HG03103 (cell line): ENCODE measurements around the gene RPS6KC1.
"Not testable (repeated sequence)": the region's sequence is repeated elsewhere in the genome, so short reads cannot be mapped to it uniquely, and the experiment has no call there.

Experiments
- ATAC-seq: cut with Tn5 transposase; IDR thresholded peaks from one replicate; pipeline ENCODE4 v1.9.1; 2021; ENCODE audit warnings: low read depth; ENCODE audit not compliant: unreplicated experiment

RPS6KC1 gene

GRCh38 chr1:213051127-213051880, at the start of gene RPS6KC1:
Gene RPS6KC1 (plus strand): TSS chr1:213051241. CDS start chr1:213051405, 164 bp downstream.
- peak; percentile 98 for ATAC-seq

- no peak for ATAC-seq
These were observed 47.8 kb upstream of the RPS6KC1 start for GRCh38 chr1:213003256-213003655.

GRCh38 chr1:213008564-213008963, 42.5 kb upstream of the RPS6KC1 start:
- peak; percentile 80 for ATAC-seq

GRCh38 chr1:213014642-213015041, 36.4 kb upstream of the RPS6KC1 start:
- no peak for ATAC-seq

GRCh38 chr1:213015099-213016050, 35.7 kb upstream of the RPS6KC1 start, which contains the start of gene ANGEL2:
Gene ANGEL2 (minus strand): TSS chr1:213015867. CDS start chr1:213015671, 196 bp downstream.
- peak; percentile 91 for ATAC-seq

- no peak for ATAC-seq
These were observed 33.4 kb upstream of the RPS6KC1 start for GRCh38 chr1:213017447-213018273.

GRCh38 chr1:213019450-213019849, 31.6 kb upstream of the RPS6KC1 start:
- no peak for ATAC-seq

- no peak for ATAC-seq
These were observed 31.0 kb upstream of the RPS6KC1 start for GRCh38 chr1:213020016-213020415.

- ATAC-seq = not testable (repeated sequence)
These were observed 24.0 kb upstream of the RPS6KC1 start for GRCh38 chr1:213027024-213027423.

- no peak for ATAC-seq
These were observed 18.4 kb upstream of the RPS6KC1 start for GRCh38 chr1:213032651-213033050.

- no peak for ATAC-seq
These were observed 16.3 kb upstream of the RPS6KC1 start for GRCh38 chr1:213034713-213035112.

GRCh38 chr1:213035573-213035972, 15.5 kb upstream of the RPS6KC1 start:
- no peak for ATAC-seq

- ATAC-seq = no peak
These were observed 9.6 kb upstream of the RPS6KC1 start for GRCh38 chr1:213041443-213041842.

- not testable (repeated sequence) for ATAC-seq
These were observed 5.5 kb upstream of the RPS6KC1 start for GRCh38 chr1:213045321-213046226.

- ATAC-seq = no peak
These were observed 1.8 kb upstream of the RPS6KC1 start for GRCh38 chr1:213049232-213049631.

- ATAC-seq = peak; percentile 17
These were observed 305 bp upstream of the RPS6KC1 start for GRCh38 chr1:213050745-213051126.

- ATAC-seq = no peak
These were observed 801 bp downstream of the RPS6KC1 start for GRCh38 chr1:213051881-213052202.

GRCh38 chr1:213053455-213053854, 2.4 kb downstream of the RPS6KC1 start:
- ATAC-seq = no peak

GRCh38 chr1:213054142-213054541, 3.1 kb downstream of the RPS6KC1 start:
- no peak for ATAC-seq
